Brain microvascular endothelial cell (primary cell): ENCODE measurements around the gene VWDE.

Experiments used
- DNase-seq: peaks from one replicate; pipeline ENCODE4 v3.0.0-alpha.2; 2020
- H3K27ac ChIP-seq: fragments of 250-450 bp; sonication (Bioruptor Pico); 2 replicates; pipeline ENCODE4 v1.5.1; 2020; ENCODE audit warnings: mild to moderate bottlenecking, moderate library complexity
- H3K27me3 ChIP-seq: fragments of 250-450 bp; sonication (Bioruptor Pico); replicated peaks from 2 replicates; pipeline ENCODE4 v1.5.1; 2020; ENCODE audit warnings: mild to moderate bottlenecking
- H3K36me3 ChIP-seq: fragments of 250-450 bp; sonication (Bioruptor Pico); replicated peaks from 2 replicates; pipeline ENCODE4 v1.5.1; 2020; ENCODE audit warnings: mild to moderate bottlenecking
- H3K4me3 ChIP-seq: 2 replicates; pipeline ENCODE4 v1.5.1; 2011; ENCODE audit warnings: low read depth, mild to moderate bottlenecking, control low read depth, low read length, moderate library complexity
- in situ Hi-C: cut with HindIII; loops from 2 replicates; pipeline ENCODE4 v1.10.0; 2017; ENCODE audit warnings: low sequenced_read_pairs, low pct_ligation_motif_present
- TF ChIP-seq, protein P1 (sequence below): IDR thresholded peaks from 2 replicates; pipeline ENCODE4 v1.5.1; 2011; ENCODE audit warnings: low read depth, mild to moderate bottlenecking, moderate library complexity, low read length, control low read depth, inconsistent platforms; ENCODE audit errors: missing control alignments

The VWDE gene

DNA sequence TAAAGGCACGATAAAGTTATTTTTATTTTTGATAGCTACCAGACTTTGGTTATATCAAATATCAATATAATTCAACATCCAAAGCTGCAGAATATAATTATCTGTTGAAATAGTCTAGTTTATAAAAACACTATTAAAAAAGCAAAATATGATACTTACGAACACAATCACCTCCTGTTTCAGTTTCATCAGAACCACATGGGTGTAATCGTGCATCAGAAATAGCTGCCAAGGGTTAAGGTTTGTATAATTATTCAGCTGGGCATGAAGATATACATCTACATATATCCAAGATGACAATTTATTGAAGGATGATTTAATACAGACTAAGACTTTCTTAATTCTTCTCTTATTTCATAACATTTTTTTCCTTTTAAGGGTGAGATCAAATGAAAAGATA is 20.3 kb downstream of the VWDE start:
- H3K36me3 ChIP-seq = no peaks in the 10 kb centered on the region
- TF ChIP-seq, protein P1, sequence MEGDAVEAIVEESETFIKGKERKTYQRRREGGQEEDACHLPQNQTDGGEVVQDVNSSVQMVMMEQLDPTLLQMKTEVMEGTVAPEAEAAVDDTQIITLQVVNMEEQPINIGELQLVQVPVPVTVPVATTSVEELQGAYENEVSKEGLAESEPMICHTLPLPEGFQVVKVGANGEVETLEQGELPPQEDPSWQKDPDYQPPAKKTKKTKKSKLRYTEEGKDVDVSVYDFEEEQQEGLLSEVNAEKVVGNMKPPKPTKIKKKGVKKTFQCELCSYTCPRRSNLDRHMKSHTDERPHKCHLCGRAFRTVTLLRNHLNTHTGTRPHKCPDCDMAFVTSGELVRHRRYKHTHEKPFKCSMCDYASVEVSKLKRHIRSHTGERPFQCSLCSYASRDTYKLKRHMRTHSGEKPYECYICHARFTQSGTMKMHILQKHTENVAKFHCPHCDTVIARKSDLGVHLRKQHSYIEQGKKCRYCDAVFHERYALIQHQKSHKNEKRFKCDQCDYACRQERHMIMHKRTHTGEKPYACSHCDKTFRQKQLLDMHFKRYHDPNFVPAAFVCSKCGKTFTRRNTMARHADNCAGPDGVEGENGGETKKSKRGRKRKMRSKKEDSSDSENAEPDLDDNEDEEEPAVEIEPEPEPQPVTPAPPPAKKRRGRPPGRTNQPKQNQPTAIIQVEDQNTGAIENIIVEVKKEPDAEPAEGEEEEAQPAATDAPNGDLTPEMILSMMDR = no peak
- in situ Hi-C loops = no loop called here
- H3K27me3 ChIP-seq = no peaks in the 10 kb centered on the region
- H3K4me3 ChIP-seq = no peak overlapping the region
- no peak overlapping the region for H3K27ac ChIP-seq
- DNase-seq = no peak

DNA sequence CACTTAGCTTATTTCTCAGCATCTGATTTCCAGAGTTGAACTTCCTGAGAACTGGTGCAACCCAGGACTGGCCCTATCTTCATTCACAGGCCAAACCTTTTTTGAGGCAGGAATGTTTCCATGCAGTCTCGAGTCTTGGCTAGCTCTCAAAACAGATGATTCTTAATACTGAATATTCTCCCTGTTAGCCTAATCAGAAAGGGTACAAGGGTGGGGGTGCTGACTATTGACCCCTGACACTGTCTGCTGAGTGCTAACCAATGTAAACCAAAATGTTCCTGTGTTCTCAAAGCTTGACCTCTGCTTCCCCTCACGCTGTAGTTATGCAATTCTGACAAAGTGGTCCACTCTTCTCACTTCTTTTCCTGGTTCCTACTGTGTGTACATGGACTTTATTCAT is 25.3 kb downstream of the VWDE start:
- DNase-seq = no peak
- H3K36me3 ChIP-seq = no peaks in the 10 kb centered on the region
- TF ChIP-seq, protein P1 = no peak
- no peaks in the 10 kb centered on the region for H3K27me3 ChIP-seq
- no peak overlapping the region for H3K27ac ChIP-seq
- in situ Hi-C loops = no loop called here
- no peak overlapping the region for H3K4me3 ChIP-seq

DNA sequence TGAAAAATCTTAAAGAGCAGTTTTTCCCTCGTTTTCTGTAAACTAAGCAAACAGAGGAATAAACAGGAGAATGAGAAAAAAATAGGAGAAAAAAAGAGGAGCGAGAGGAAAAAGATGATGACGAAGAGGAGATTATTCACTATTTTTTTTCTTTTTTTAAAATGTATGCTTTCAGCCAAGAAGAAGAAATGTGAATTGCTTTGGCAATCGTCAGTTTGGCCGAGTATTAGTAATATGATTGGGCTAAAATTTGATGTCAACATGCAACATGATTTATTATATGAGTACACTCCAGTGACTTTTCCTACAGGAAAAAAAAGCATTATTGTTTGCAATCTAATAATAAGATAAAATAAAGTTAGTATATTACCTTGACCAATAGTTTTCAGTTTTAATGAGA is 26.3 kb downstream of the VWDE start:
- TF ChIP-seq, protein P1 = no peak
- in situ Hi-C loops = no loop called here
- H3K36me3 ChIP-seq = no peaks in the 10 kb centered on the region

DNA sequence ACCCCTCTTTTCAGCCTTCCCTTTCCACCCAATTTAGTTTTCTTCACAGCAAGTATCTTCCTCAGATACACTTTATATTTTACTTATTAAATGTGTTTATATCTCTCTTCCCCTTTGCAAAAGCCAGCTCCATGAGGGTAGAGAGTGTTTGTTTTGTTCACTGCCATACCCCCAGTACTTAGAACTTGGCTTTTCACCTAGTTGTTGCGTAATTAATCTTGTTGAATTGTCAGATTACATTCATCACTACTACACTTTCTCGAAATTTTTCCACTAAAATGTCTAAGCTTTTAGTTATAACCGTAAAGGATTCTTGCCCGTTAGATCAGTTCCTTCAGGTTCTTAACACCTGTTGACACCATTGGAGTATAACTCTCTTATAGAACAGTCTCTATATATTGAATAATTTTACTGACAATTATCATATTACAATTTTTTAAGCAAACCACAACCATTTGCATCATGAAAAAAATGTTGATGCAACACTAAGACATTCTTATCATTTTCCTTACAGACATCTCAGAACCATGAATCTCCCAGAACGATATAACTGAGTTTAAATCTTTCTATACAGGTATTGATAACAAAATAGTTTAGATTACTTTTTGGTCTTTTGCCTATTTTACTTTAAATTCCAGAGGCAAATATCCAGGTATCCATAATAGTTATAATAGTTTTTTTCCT is 29.9 kb downstream of the VWDE start:
- DNase-seq = no peak
- no peak overlapping the region for H3K27ac ChIP-seq

More for the DNA sequence above, 26.3 kb downstream of the VWDE start:
- H3K4me3 ChIP-seq = no peak overlapping the region
- no peak for DNase-seq
- no peak overlapping the region for H3K27ac ChIP-seq
- H3K27me3 ChIP-seq = no peaks in the 10 kb centered on the region

DNA sequence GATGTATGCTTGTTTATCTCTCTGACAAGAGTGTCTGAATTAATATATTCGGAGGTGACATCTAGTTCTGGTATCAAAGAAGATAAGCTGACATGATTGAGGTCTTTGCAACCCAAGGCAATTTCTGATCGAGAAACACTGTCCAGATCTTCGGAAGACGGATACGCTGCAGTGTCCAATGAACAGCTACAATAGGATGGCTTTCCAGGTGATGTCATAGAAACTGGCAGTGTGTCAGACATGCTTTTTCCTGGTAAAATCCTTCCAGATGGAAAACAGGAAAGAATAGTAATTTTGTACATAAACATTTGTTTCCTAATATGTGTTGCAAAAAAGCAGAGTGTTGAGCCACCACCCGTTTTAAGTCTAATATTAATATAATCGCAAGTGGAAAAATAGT is 33.4 kb downstream of the VWDE start:
- in situ Hi-C loops = no loop called here
- no peak overlapping the region for H3K4me3 ChIP-seq
- TF ChIP-seq, protein P1 = no peak

More for the DNA sequence above, 29.9 kb downstream of the VWDE start:
- no peak overlapping the region for H3K4me3 ChIP-seq
- no peaks in the 10 kb centered on the region for H3K27me3 ChIP-seq
- in situ Hi-C loops = no loop called here
- TF ChIP-seq, protein P1 = no peak
- H3K36me3 ChIP-seq = no peaks in the 10 kb centered on the region

DNA sequence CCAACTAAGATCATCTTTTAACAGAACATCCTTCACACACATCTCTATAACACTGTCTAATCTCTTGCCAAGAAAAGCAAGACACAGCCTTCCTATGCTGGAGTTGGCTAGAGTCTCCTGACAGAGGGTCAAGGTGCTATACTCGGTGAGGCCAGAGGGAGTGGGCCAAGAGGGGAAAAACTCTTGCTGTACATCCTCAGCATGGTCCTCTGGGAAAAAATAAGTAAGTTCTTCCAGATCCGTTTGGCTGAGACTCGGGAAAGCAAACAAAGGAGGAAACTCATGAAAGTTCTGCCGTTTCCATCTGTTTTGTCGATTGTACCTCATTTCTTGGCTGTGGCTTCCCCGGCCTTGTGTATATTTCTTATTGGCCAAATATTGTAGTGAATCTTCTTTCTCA is 33.9 kb downstream of the VWDE start:
- H3K36me3 ChIP-seq = no peaks in the 10 kb centered on the region
- no peak overlapping the region for H3K4me3 ChIP-seq
- DNase-seq = no peak
- H3K27ac ChIP-seq = no peak overlapping the region
- H3K27me3 ChIP-seq = no peaks in the 10 kb centered on the region
- TF ChIP-seq, protein P1 = no peak
- in situ Hi-C loops = no loop called here

More for the DNA sequence above, 33.4 kb downstream of the VWDE start:
- H3K27ac ChIP-seq = no peak overlapping the region
- H3K36me3 ChIP-seq = no peaks in the 10 kb centered on the region
- no peak for DNase-seq
- no peaks in the 10 kb centered on the region for H3K27me3 ChIP-seq
